IMR-90 (cell line): ENCODE measurements around the gene SERPINC1. TPM values are rescaled to one million over a fixed set of nuclear protein-coding genes. Genes with fewer than 3 reads are reported as not detected.

Experiments
- ATAC-seq: fragments of 200-7000 bp; cut with Tn5 transposase; 2 replicates; pipeline ENCODE4 v1.9.1; 2020; ENCODE audit warnings: low read depth, mild to moderate bottlenecking, moderate library complexity
- BruUV-seq: library from RNA; stranded (reverse); fragments of 400-500 nt; replicated peaks from 2 replicates; lab custom pipeline; 2021; lab: Mats Ljungman, UMichigan
- CTCF ChIA-PET: fragments of 300-600 bp; formaldehyde crosslinking; extraction: SDS; loops from one replicate; lab custom pipeline; 2021; ENCODE audit warnings: antibody characterized with exemption; lab: Yijun Ruan, JAX
- POLR2A ChIA-PET: fragments of 300-600 bp; sonication (Branson Sonifier 250); formaldehyde crosslinking; loops from one replicate; lab custom pipeline; 2022; ENCODE audit warnings: antibody characterized with exemption; ENCODE audit not compliant: unreplicated experiment; lab: Charles Lee
- DNase-seq: peaks from one replicate; pipeline ENCODE4 v3.0.0; 2013
- H2AFZ ChIP-seq: replicated peaks from 2 replicates; pipeline ENCODE3; 2013; ENCODE audit warnings: low read length, mild to moderate bottlenecking; ENCODE audit not compliant: poor library complexity
- H2AK5ac ChIP-seq: 2 replicates; pipeline ENCODE4 v1.6.1; 2013; ENCODE audit warnings: low read depth, low read length, inconsistent platforms
- H2AK9ac ChIP-seq: replicated peaks from 2 replicates; pipeline ENCODE3; 2013; ENCODE audit warnings: mild to moderate bottlenecking, low read depth, low read length, moderate library complexity; ENCODE audit not compliant: poor library complexity
- H2BK120ac ChIP-seq: 2 replicates; pipeline ENCODE4 v1.6.1; 2013; ENCODE audit warnings: low read depth, low read length, inconsistent platforms
- H2BK15ac ChIP-seq: 3 replicates; pipeline ENCODE4 v1.6.1; 2013; ENCODE audit warnings: low read depth, low read length, inconsistent platforms
- H2BK20ac ChIP-seq: 2 replicates; pipeline ENCODE4 v1.6.1; 2013; ENCODE audit warnings: low read depth, mild to moderate bottlenecking, inconsistent platforms, low read length, moderate library complexity
- H2BK5ac ChIP-seq: 2 replicates; pipeline ENCODE4 v1.6.1; 2013; ENCODE audit warnings: mild to moderate bottlenecking, low read depth, low read length, inconsistent platforms; ENCODE audit not compliant: poor library complexity, severe bottlenecking
- H3K14ac ChIP-seq: replicated peaks from 2 replicates; pipeline ENCODE4 v1.6.1; 2013; ENCODE audit warnings: low read depth, low read length, inconsistent platforms
- H3K18ac ChIP-seq: 2 replicates; pipeline ENCODE4 v1.6.1; 2013; ENCODE audit warnings: low read depth, low read length, control low read depth
- H3K23ac ChIP-seq: 2 replicates; pipeline ENCODE4 v1.6.1; 2013; ENCODE audit warnings: low read depth, low read length, inconsistent platforms
- H3K27ac ChIP-seq: 2 replicates; pipeline ENCODE4 v1.5.1; 2013; ENCODE audit warnings: mild to moderate bottlenecking, control low read depth, low read length; ENCODE audit not compliant: insufficient read depth
- H3K27me3 ChIP-seq: 2 replicates; pipeline ENCODE4 v1.6.1; 2013; ENCODE audit warnings: low read length; ENCODE audit not compliant: control insufficient read depth, insufficient read depth
- H3K36me3 ChIP-seq: 2 replicates; pipeline ENCODE4 v1.6.1; 2013; ENCODE audit warnings: low read length, mixed read lengths; ENCODE audit not compliant: control insufficient read depth, insufficient read depth
- H3K4ac ChIP-seq: 2 replicates; pipeline ENCODE4 v1.6.1; 2013; ENCODE audit warnings: low read depth, low read length, inconsistent platforms
- H3K4me1 ChIP-seq: 2 replicates; pipeline ENCODE4 v1.6.1; 2013; ENCODE audit warnings: low read length, mixed read lengths; ENCODE audit not compliant: control insufficient read depth, insufficient read depth
- H3K4me2 ChIP-seq: 2 replicates; pipeline ENCODE4 v1.6.1; 2013; ENCODE audit warnings: low read depth, mild to moderate bottlenecking, control low read depth, low read length, moderate library complexity
- H3K4me3 ChIP-seq: 2 replicates; pipeline ENCODE4 v1.5.1; 2013; ENCODE audit warnings: low read depth, mild to moderate bottlenecking, control low read depth, low read length, moderate library complexity; ENCODE audit not compliant: insufficient read depth
- H3K56ac ChIP-seq: 2 replicates; pipeline ENCODE4 v1.6.1; 2013; ENCODE audit warnings: low read length, inconsistent platforms; ENCODE audit not compliant: insufficient read depth; ENCODE audit errors: extremely low read depth
- H3K79me1 ChIP-seq, 2 experiments: 2 replicates each; pipeline ENCODE4 v1.6.1; 2013; ENCODE audit warnings: low read length in 2 of 2, inconsistent platforms in 1 of 2, low read depth in 1 of 2
- H3K9ac ChIP-seq: 2 replicates; pipeline ENCODE4 v1.6.1; 2013; ENCODE audit warnings: low read depth, low read length, control low read depth
- H3K9me1 ChIP-seq: 2 replicates; pipeline ENCODE4 v1.6.1; 2013; ENCODE audit warnings: low read length, inconsistent platforms; ENCODE audit not compliant: insufficient read depth
- H3K9me3 ChIP-seq: 2 replicates; pipeline ENCODE4 v1.6.1; 2013; ENCODE audit warnings: low read length; ENCODE audit not compliant: control insufficient read depth, insufficient read depth
- H4K20me1 ChIP-seq: 2 replicates; pipeline ENCODE4 v1.6.1; 2013; ENCODE audit warnings: low read length, inconsistent platforms; ENCODE audit not compliant: insufficient read depth
- H4K5ac ChIP-seq: 2 replicates; pipeline ENCODE4 v1.6.1; 2013; ENCODE audit warnings: mild to moderate bottlenecking, low read depth, low read length, control low read depth
- H4K8ac ChIP-seq, 2 experiments: 2 replicates each; pipeline ENCODE4 v1.6.1; 2013; ENCODE audit warnings: low read depth in 2 of 2, low read length in 2 of 2, control low read depth in 1 of 2, inconsistent platforms in 1 of 2
- H4K91ac ChIP-seq: 2 replicates; pipeline ENCODE4 v1.6.1; 2013; ENCODE audit warnings: low read depth, low read length, inconsistent platforms; ENCODE audit not compliant: insufficient read depth
- BHLHE40 ChIP-seq: fragments of 150-350 bp; IDR thresholded peaks from 2 replicates; pipeline ENCODE4 v1.6.1; 2016; ENCODE audit warnings: mild to moderate bottlenecking, low read depth, low read length
- CEBPB ChIP-seq: IDR thresholded peaks from 2 replicates; pipeline ENCODE4 v1.6.1; 2012; ENCODE audit warnings: low read depth, low read length, improper control_type of control experiment
- CHD1 ChIP-seq: IDR thresholded peaks from 2 replicates; pipeline ENCODE4 v1.6.1; 2012; ENCODE audit warnings: low read depth, low read length, improper control_type of control experiment
- CTCF ChIP-seq: conservative IDR thresholded peaks from 2 replicates; pipeline ENCODE4 v1.5.1; 2012; ENCODE audit warnings: mild to moderate bottlenecking, low read depth, low read length, improper control_type of control experiment
- FOS ChIP-seq: fragments of 150-350 bp; IDR thresholded peaks from 2 replicates; pipeline ENCODE4 v1.6.1; 2016; ENCODE audit warnings: low read depth, low read length
- MAFK ChIP-seq: IDR thresholded peaks from 2 replicates; pipeline ENCODE4 v1.6.1; 2012; ENCODE audit warnings: low read depth, low read length, improper control_type of control experiment
- MAZ ChIP-seq: IDR thresholded peaks from 2 replicates; pipeline ENCODE4 v1.6.1; 2012; ENCODE audit warnings: low read depth, mild to moderate bottlenecking, low read length, improper control_type of control experiment, moderate library complexity, borderline replicate concordance
- MXI1 ChIP-seq: IDR thresholded peaks from 2 replicates; pipeline ENCODE4 v1.6.1; 2012; ENCODE audit warnings: low read depth, mild to moderate bottlenecking, low read length, moderate library complexity, borderline replicate concordance
- NFE2L2 ChIP-seq: fragments of 150-350 bp; IDR thresholded peaks from 2 replicates; pipeline ENCODE4 v1.6.1; 2016; ENCODE audit warnings: low read depth, mild to moderate bottlenecking, low read length
- POLR2A ChIP-seq: IDR thresholded peaks from 2 replicates; pipeline ENCODE4 v1.6.1; 2012; ENCODE audit warnings: mild to moderate bottlenecking, low read depth, low read length
- RAD21 ChIP-seq: IDR thresholded peaks from 2 replicates; pipeline ENCODE4 v1.6.1; 2012; ENCODE audit warnings: low read length, improper control_type of control experiment
- RCOR1 ChIP-seq: IDR thresholded peaks from 2 replicates; pipeline ENCODE4 v1.6.1; 2012; ENCODE audit warnings: mild to moderate bottlenecking, low read length, improper control_type of control experiment; ENCODE audit not compliant: insufficient replicate concordance
- RFX5 ChIP-seq: IDR thresholded peaks from 2 replicates; pipeline ENCODE4 v1.8.0; 2012; ENCODE audit warnings: low read depth, mild to moderate bottlenecking, low read length, moderate library complexity
- SMC3 ChIP-seq: fragments of 150-350 bp; IDR thresholded peaks from 2 replicates; pipeline ENCODE4 v1.6.1; 2016; ENCODE audit warnings: low read depth, mild to moderate bottlenecking, antibody characterized with exemption, low read length, moderate library complexity
- WGBS, 2 experiments: methylation state at CpG; one replicate each; pipeline versions ENCODE4 v1.1.5 to v1.1.7; 2013; ENCODE audit warnings: missing lambda C conversion rate in 2 of 2; ENCODE audit not compliant: insufficient read length in 1 of 2; ENCODE audit errors: extremely low coverage in 2 of 2; 5-methylcytosine and 5-hydroxymethylcytosine counted together
- dilution Hi-C: fragments of 300-500 bp; cut with HindIII; formaldehyde crosslinking; loops from one replicate; pipeline ENCODE4 v1.14.3; 2018; ENCODE audit warnings: low sequenced_read_pairs; ENCODE audit not compliant: unreplicated experiment
- in situ Hi-C: fragments of 300-500 bp; cut with MboI; formaldehyde crosslinking; loops from 3 replicates; pipeline ENCODE4 v1.14.3; 2019; ENCODE audit warnings: low sequenced_read_pairs, inconsistent platforms, mixed read lengths
- intact Hi-C: fragments of 100-400 bp; cut with micrococcal nuclease; formaldehyde crosslinking; loops from 2 replicates; pipeline ENCODE4 v1.10.0; 2022
- polyA plus RNA-seq, 3 experiments: library from polyadenylated mRNA; depleted of rRNA; stranded (reverse); fragments of >200 nt; gene quantifications; 2 replicates each; pipeline ENCODE4 v1.2.3, GENCODE V29; 2012; ENCODE audit warnings: low replicate concordance in 1 of 3
- total RNA-seq: library from RNA; depleted of rRNA; stranded (reverse); fragments of >200 nt; gene quantifications from 2 replicates; pipeline ENCODE4 v1.2.3, GENCODE V29; 2012
- TF ChIP-seq, protein P1 (sequence below): fragments of 150-350 bp; IDR thresholded peaks from 2 replicates; pipeline ENCODE4 v1.6.1; 2016; ENCODE audit warnings: low read depth, mild to moderate bottlenecking, low read length, moderate library complexity, borderline replicate concordance
- TF ChIP-seq, protein P2 (sequence below): fragments of 150-350 bp; IDR thresholded peaks from 2 replicates; pipeline ENCODE4 v1.6.1; 2017; ENCODE audit warnings: mild to moderate bottlenecking, antibody characterized with exemption, low read length, low read depth

The SERPINC1 gene
- total and polyA plus RNA-seq, 2 of the 4 experiments (the other 2 are of a cell fraction) = not detected

GRCh38 chr1:173871500-173871899 is 45.6 kb downstream of the SERPINC1 start:
- no peak overlapping the region for H2AFZ ChIP-seq
- H3K9me1 ChIP-seq = no peaks in the 10 kb centered on the region
- POLR2A ChIA-PET = interaction anchor here (0.6 kb wide), 1 partner anchor 81 kb away, joined by 5 read pairs; no protein-coding TSS in a partner anchor
- CTCF ChIA-PET = no interaction called here
- intact Hi-C loops = no loop called here
- no peak overlapping the region for H3K4ac ChIP-seq
- H3K27me3 ChIP-seq = no peaks in the 10 kb centered on the region
- H3K4me3 ChIP-seq = no peak overlapping the region
- H3K4me1 ChIP-seq = no peaks in the 10 kb centered on the region; the same call in 1 of the 2 replicates
- H2BK20ac ChIP-seq = no peak overlapping the region
- H3K9me3 ChIP-seq = no peaks in the 10 kb centered on the region
- H3K79me1 ChIP-seq = peaks cover 3 to 37% of the 10 kb centered on the region in 2 experiments; a peak in 3 of 4 replicates
- no peak overlapping the region for H3K27ac ChIP-seq
- no CpG with 5 or more reads among the region's 2 CpGs for WGBS, 2 experiments
- no peak overlapping the region for H3K14ac ChIP-seq
- H2BK5ac ChIP-seq = no peak overlapping the region
- H3K9ac ChIP-seq = no peak overlapping the region
- H2AK9ac ChIP-seq = no peak overlapping the region
- H3K18ac ChIP-seq = no peak overlapping the region
- DNase-seq (no peak), ATAC-seq (no peak)
- H2BK120ac ChIP-seq = no peak overlapping the region
- no peak overlapping the region for H4K91ac ChIP-seq
- TF ChIP-seq MAFK (no peak), RCOR1 (no peak), RAD21 (no peak), SMC3 (no peak), FOS (no peak), CTCF (no peak), CEBPB (no peak), MXI1 (no peak), BHLHE40 (no peak), CHD1 (no peak), RFX5 (no peak), POLR2A (no peak), NFE2L2 (no peak), MAZ (no peak)
- TF ChIP-seq, protein P1, sequence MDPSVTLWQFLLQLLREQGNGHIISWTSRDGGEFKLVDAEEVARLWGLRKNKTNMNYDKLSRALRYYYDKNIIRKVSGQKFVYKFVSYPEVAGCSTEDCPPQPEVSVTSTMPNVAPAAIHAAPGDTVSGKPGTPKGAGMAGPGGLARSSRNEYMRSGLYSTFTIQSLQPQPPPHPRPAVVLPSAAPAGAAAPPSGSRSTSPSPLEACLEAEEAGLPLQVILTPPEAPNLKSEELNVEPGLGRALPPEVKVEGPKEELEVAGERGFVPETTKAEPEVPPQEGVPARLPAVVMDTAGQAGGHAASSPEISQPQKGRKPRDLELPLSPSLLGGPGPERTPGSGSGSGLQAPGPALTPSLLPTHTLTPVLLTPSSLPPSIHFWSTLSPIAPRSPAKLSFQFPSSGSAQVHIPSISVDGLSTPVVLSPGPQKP = no peak
- TF ChIP-seq, protein P2, sequence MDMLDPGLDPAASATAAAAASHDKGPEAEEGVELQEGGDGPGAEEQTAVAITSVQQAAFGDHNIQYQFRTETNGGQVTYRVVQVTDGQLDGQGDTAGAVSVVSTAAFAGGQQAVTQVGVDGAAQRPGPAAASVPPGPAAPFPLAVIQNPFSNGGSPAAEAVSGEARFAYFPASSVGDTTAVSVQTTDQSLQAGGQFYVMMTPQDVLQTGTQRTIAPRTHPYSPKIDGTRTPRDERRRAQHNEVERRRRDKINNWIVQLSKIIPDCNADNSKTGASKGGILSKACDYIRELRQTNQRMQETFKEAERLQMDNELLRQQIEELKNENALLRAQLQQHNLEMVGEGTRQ = no peak
- dilution Hi-C loops = no loop called here
- H2BK15ac ChIP-seq = no peak overlapping the region
- H4K20me1 ChIP-seq = peaks cover 13% of the 10 kb centered on the region
- H3K4me2 ChIP-seq = no peak overlapping the region
- H3K36me3 ChIP-seq = peaks cover 23% of the 10 kb centered on the region
- no peak overlapping the region for H4K5ac ChIP-seq
- no TSS peak for BruUV-seq
- H3K23ac ChIP-seq = no peak overlapping the region
- H2AK5ac ChIP-seq = no peak overlapping the region
- in situ Hi-C loops = no loop called here
- no peak overlapping the region for H3K56ac ChIP-seq
- no peak overlapping the region for H4K8ac ChIP-seq
